Prostate gland (tissue), 2 donors: ENCODE measurements around the gene CFAP54. TPM values are rescaled to one million over a fixed set of nuclear protein-coding genes. Genes with fewer than 3 reads are reported as not detected.

Source experiments
- DNase-seq: peaks from one replicate; pipeline ENCODE4 v3.0.0-alpha.2; 2019; ENCODE audit warnings: low spot score
- H3K27ac ChIP-seq, 2 donors: fragments of 200-600 bp; sonication (generic); 2 replicates each; pipeline ENCODE4 v1.5.1; 2017 to 2019
- H3K27me3 ChIP-seq: fragments of 200-600 bp; sonication (generic); replicated peaks from 2 replicates; pipeline ENCODE4 v1.5.1; 2019; ENCODE audit not compliant: insufficient read depth
- H3K36me3 ChIP-seq, 2 donors: fragments of 200-600 bp; sonication (generic); 1 replicate in 1 of 2; 2 replicates in 1 of 2; pipeline versions ENCODE4 v1.5.1 to v1.8.1; 2017 to 2019
- H3K4me1 ChIP-seq: fragments of 200-600 bp; sonication (generic); replicated peaks from 2 replicates; pipeline ENCODE4 v1.5.1; 2019
- H3K4me3 ChIP-seq, 2 donors: fragments of 200-600 bp; sonication (generic); 2 replicates each; pipeline ENCODE4 v1.5.1; 2017 to 2019
- H3K9me3 ChIP-seq: fragments of 200-600 bp; sonication (generic); 2 replicates; pipeline ENCODE4 v1.5.1; 2017
- POLR2A ChIP-seq: fragments of 450-650 bp; IDR thresholded peaks from one replicate; pipeline ENCODE4 v1.6.1; 2016; ENCODE audit warnings: antibody characterized with exemption, mild to moderate bottlenecking
- POLR2AphosphoS5 ChIP-seq: sonication (generic); formaldehyde crosslinking; IDR thresholded peaks from one replicate; pipeline ENCODE4 v1.6.1; 2017; ENCODE audit warnings: antibody characterized with exemption
- WGBS: methylation state at CpG from one replicate; pipeline ENCODE4 v1.1.5; 2018; 5-methylcytosine and 5-hydroxymethylcytosine counted together
- intact Hi-C: fragments of 100-400 bp; cut with DNase I; formaldehyde crosslinking; loops from one replicate; pipeline ENCODE4 v1.14.2; 2022
- total RNA-seq, 2 donors: library from RNA; depleted of rRNA; stranded (reverse); fragments of >200 nt; gene quantifications; one replicate each; pipeline ENCODE4 v1.1.0, GENCODE V29; 2016
- TF ChIP-seq, protein P1 (sequence below), 4 experiments: fragments of 200-600 bp in 2 of 4; fragments of 450-650 bp in 2 of 4; sonication (generic) in 2 of 4; IDR thresholded peaks; 1 replicate in 3 of 4; 2 replicates in 1 of 4; pipeline ENCODE4 v1.5.1; 2016 to 2019; ENCODE audit warnings: antibody characterized with exemption in 4 of 4, mild to moderate bottlenecking in 2 of 4, moderate library complexity in 2 of 4

The CFAP54 gene
- total RNA-seq, 2 donors from 2014 or later: 0.68 to 2.3 TPM

DNA sequence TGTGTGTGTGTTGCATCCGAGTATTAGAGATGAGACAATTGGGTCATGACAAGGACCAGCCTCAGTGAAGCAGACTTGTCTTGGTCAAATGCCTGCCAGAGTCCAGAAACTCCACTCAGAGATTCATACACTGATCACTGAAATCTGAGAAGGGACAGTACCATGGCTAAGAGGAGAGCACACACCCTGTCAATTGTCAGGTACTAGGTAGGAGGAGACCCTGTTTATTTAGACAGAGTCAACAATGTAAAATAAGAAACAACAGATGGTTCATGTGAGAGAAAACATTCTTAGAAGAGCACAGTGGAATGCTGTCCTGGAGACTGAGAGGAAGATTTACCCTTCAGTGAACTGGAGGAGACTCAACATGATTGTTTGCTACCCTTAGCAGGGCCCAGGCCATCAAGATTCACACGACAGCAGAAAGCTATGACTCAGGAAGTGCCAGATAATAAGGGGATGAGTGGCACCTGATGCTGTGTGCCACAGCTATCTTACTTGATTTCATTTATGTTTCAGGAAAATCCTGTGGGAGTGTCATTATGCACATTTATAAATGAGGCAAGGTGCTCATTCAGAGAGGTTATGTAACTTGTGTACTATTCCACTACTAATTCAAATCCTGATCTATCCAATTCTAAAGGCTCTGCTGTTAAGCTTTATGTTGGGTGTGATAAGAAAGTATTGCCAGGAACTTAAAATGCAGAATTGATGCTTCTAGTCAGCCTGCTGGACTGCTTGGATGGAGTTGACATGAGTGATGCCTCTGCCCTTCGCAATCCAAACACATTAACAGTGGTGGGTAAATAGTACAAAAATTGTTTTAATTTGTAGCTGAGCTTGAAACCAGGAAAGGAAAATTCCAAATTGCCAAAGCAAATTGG lies 281.1 kb downstream of the CFAP54 start:
- Histone ChIP-seq H3K27me3 (no peaks in the 10 kb centered on the region), H3K27ac (no peak overlapping the region), H3K36me3 (no peaks in the 10 kb centered on the region), H3K4me3 (no peak overlapping the region), H3K4me1 (no peaks in the 10 kb centered on the region), H3K9me3 (no peaks in the 10 kb centered on the region)
- no peak for DNase-seq
- no peak for TF ChIP-seq POLR2A
- TF ChIP-seq POLR2AphosphoS5: peak; percentile 39
- intact Hi-C loops: no loop called here
- 48% methylated on average over 3 of the region's 3 CpGs for WGBS

- TF ChIP-seq POLR2AphosphoS5: no peak
- TF ChIP-seq POLR2A: no peak
- TF ChIP-seq, protein P1, sequence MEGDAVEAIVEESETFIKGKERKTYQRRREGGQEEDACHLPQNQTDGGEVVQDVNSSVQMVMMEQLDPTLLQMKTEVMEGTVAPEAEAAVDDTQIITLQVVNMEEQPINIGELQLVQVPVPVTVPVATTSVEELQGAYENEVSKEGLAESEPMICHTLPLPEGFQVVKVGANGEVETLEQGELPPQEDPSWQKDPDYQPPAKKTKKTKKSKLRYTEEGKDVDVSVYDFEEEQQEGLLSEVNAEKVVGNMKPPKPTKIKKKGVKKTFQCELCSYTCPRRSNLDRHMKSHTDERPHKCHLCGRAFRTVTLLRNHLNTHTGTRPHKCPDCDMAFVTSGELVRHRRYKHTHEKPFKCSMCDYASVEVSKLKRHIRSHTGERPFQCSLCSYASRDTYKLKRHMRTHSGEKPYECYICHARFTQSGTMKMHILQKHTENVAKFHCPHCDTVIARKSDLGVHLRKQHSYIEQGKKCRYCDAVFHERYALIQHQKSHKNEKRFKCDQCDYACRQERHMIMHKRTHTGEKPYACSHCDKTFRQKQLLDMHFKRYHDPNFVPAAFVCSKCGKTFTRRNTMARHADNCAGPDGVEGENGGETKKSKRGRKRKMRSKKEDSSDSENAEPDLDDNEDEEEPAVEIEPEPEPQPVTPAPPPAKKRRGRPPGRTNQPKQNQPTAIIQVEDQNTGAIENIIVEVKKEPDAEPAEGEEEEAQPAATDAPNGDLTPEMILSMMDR (IDR thresholded peaks at IDR 0.05): no peak
- no peaks in the 10 kb centered on the region for H3K9me3 ChIP-seq
- no peaks in the 10 kb centered on the region for H3K27me3 ChIP-seq
- intact Hi-C loops: no loop called here
- no peak for DNase-seq
- H3K36me3 ChIP-seq: no peaks in the 10 kb centered on the region
- H3K4me3 ChIP-seq: no peak overlapping the region
- no peak overlapping the region for H3K27ac ChIP-seq
- 98% methylated on average over 2 of the region's 2 CpGs for WGBS
- H3K4me1 ChIP-seq: no peaks in the 10 kb centered on the region
These were observed 283.7 kb downstream of the CFAP54 start for GRCh38 chr12:96773031-96773430.

DNA sequence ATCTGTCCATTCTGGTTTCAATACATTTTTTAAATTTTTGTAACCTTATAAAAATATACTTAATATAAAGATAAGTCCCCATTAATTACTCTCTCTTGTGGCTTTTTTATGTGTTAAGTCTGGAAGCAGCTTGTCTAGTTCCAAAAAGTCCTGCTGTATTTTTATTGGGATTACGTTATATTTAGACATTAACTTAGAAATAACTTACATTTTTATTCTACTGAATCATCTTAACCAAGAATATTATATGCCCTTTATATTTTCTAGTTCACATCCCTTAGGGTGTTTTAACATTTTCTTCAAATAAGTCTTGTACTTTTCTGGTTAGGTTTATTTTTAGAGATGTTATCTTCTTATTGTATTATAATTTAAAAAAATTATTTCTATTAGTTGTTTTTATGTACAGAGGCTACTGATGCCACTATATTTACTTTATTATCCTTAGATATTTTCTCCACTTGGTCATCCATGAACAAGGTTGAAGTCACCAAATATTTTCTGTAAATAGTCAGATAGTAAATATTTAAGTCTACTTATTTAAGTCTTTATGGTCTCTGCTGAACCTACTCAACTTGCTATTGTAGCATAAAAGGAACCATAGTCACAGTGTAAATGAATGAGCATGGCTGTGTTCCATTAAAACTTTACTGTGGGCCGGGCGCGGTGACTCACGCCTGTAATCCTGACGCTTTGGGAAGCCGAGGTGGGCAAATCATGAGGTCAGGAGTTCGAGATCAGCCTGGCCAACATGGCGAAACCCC lies 285.3 kb downstream of the CFAP54 start:
- H3K4me1 ChIP-seq: no peaks in the 10 kb centered on the region
- no peaks in the 10 kb centered on the region for H3K36me3 ChIP-seq
- no peak overlapping the region for H3K27ac ChIP-seq
- TF ChIP-seq POLR2AphosphoS5 (no peak), POLR2A (no peak)
- TF ChIP-seq, protein P1 (IDR thresholded peaks at IDR 0.05): no peak
- H3K9me3 ChIP-seq: no peaks in the 10 kb centered on the region
- intact Hi-C loops: no loop called here
- no peaks in the 10 kb centered on the region for H3K27me3 ChIP-seq
- no peak for DNase-seq
- H3K4me3 ChIP-seq: no peak overlapping the region
- WGBS: 81% methylated on average over 9 of the region's 9 CpGs

DNA sequence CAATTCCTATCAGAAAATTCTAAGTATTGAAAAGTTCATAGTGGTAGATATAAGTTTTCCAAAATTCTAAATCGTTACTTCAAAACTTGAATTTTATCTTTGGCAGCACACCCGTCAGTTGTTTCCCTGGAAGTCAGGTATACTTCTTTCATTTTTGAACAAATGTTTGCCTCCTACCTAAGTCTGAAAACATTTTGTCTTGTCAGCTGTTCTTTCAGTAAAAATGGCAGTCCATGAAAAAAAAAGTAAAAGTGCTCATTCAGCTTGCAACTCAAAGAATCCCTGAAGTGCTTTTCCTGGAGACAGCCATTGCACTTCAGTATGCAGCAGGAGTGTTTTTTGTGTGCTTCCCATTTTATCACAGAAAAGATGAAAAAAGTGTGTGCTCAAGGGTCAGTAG lies 287.5 kb downstream of the CFAP54 start:
- WGBS: 92% methylated on average over 2 of the region's 2 CpGs
- Histone ChIP-seq H3K9me3 (no peaks in the 10 kb centered on the region), H3K4me3 (no peak overlapping the region), H3K27me3 (no peaks in the 10 kb centered on the region), H3K36me3 (no peaks in the 10 kb centered on the region), H3K27ac (no peak overlapping the region), H3K4me1 (no peaks in the 10 kb centered on the region)
- DNase-seq: no peak
- intact Hi-C loops: no loop called here
- TF ChIP-seq POLR2A (no peak), POLR2AphosphoS5 (no peak)
- TF ChIP-seq, protein P1 (IDR thresholded peaks at IDR 0.05): no peak

DNA sequence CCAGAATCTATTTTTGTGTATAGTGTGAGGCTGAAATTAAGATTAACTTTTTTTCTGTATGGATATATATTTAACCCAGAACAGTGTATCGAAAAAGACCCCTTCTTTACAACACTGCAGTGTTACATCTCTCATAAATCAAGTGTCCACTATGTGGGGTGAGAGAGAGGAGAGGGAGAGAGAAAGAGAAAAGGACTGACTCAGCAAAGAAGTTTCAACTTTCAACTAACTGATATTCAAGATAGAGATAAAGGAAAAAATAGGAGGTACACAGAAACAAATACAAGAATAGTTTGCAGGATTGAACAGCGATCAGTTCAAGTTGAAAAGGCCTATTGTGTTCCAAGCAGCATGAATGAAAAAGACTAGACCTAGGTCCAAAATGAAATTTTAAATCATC lies 291.0 kb downstream of the CFAP54 start:
- no peak overlapping the region for H3K27ac ChIP-seq
- WGBS: 70% methylated on average over 2 of the region's 2 CpGs
- H3K9me3 ChIP-seq: no peaks in the 10 kb centered on the region
- TF ChIP-seq POLR2AphosphoS5 (no peak), POLR2A (no peak)
- TF ChIP-seq, protein P1 (IDR thresholded peaks at IDR 0.05): no peak
- intact Hi-C loops: no loop called here
- H3K4me1 ChIP-seq: no peaks in the 10 kb centered on the region
- H3K27me3 ChIP-seq: no peaks in the 10 kb centered on the region
- H3K4me3 ChIP-seq: no peak overlapping the region
- H3K36me3 ChIP-seq: no peaks in the 10 kb centered on the region
- DNase-seq: no peak
